OCI-LY1 (cell line): ENCODE measurements around the gene ZNF620.

Source experiments
- EZH2 ChIP-seq: fragments of 200-600 bp; sonication (generic), shearing (Covaris generic); IDR thresholded peaks from 2 replicates; pipeline ENCODE4 v1.8.0; 2017; ENCODE audit warnings: borderline replicate concordance, mixed run types, mild to moderate bottlenecking, antibody characterized with exemption, low read length, moderate library complexity, mixed read lengths
- TF ChIP-seq, protein P1 (sequence below): fragments of 200-600 bp; sonication (generic), shearing (Covaris generic); IDR thresholded peaks from 2 replicates; pipeline ENCODE4 v1.5.1; 2017; ENCODE audit warnings: mild to moderate bottlenecking, antibody characterized with exemption, low read length, moderate library complexity, mixed read lengths

DNA sequence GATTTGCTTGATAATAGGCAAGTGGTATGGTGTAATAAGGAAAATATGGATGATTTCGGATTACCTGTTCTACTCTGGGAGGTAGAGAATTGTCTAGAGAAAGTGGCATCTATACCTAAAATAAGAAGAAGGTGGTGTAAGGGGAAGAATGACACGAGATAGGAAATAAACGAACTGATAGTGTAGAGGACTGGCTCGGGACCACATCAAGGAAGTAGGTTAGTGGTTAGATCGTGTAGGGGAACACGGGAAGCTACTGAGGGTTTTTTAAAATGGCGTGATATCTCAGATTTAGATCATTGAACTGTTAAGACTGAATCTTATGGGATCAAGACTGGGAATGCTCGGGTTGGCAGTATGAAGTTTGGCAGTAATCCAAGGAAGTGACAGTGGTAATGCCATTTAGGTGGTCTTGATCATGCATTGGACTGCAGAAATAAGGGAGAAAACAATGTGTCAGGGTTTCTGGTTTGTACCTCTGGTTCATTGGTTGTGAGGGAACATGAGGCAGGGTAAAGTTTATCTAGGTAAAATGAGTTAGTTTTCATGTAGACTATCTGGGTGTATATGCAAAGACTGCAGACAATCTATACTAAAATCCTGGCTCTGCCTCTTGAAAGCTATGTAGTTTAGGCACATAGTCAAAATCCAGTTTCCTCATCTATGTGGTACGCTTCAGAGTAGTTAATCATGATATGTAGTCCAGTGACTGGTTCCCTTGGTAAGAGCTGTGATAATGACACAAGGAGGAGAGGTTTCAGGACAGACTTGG lies 41.3 kb upstream of the ZNF620 start:
- TF ChIP-seq, protein P1, sequence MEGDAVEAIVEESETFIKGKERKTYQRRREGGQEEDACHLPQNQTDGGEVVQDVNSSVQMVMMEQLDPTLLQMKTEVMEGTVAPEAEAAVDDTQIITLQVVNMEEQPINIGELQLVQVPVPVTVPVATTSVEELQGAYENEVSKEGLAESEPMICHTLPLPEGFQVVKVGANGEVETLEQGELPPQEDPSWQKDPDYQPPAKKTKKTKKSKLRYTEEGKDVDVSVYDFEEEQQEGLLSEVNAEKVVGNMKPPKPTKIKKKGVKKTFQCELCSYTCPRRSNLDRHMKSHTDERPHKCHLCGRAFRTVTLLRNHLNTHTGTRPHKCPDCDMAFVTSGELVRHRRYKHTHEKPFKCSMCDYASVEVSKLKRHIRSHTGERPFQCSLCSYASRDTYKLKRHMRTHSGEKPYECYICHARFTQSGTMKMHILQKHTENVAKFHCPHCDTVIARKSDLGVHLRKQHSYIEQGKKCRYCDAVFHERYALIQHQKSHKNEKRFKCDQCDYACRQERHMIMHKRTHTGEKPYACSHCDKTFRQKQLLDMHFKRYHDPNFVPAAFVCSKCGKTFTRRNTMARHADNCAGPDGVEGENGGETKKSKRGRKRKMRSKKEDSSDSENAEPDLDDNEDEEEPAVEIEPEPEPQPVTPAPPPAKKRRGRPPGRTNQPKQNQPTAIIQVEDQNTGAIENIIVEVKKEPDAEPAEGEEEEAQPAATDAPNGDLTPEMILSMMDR, result no peak
- no peak for TF ChIP-seq EZH2
